ENCODE results near the gene UBE2E1.

DNA sequence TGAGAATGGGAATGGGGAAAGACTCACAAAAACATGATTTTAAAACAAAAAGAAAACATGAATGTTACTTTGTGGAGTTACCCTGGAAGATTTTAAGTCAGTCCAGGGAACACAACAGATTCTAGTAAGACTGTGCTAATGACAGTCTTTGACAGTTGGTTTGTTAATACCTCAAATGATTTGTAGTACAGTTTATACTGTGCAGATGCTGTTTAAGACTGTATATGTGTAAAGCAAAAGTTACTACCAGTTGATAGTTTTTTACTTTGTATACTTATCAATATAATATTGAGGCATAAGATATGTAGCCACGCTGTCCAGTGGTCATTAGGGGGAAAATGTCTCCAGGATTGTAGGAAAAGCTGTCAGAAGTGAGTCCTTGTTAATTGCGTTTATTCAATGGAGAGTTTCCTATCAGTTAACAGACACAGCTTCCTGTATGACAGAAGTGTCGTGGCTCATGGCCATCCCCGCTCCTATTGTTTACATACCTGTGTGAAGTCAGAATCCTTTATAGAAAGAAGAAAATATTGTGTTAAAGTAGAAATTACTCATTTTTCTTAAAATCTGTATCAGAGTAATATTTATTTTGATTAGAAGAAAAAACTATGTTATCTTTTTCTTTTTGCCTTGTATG, 75.1 kb downstream of the UBE2E1 start:
- TF ChIP-seq, protein P1, sequence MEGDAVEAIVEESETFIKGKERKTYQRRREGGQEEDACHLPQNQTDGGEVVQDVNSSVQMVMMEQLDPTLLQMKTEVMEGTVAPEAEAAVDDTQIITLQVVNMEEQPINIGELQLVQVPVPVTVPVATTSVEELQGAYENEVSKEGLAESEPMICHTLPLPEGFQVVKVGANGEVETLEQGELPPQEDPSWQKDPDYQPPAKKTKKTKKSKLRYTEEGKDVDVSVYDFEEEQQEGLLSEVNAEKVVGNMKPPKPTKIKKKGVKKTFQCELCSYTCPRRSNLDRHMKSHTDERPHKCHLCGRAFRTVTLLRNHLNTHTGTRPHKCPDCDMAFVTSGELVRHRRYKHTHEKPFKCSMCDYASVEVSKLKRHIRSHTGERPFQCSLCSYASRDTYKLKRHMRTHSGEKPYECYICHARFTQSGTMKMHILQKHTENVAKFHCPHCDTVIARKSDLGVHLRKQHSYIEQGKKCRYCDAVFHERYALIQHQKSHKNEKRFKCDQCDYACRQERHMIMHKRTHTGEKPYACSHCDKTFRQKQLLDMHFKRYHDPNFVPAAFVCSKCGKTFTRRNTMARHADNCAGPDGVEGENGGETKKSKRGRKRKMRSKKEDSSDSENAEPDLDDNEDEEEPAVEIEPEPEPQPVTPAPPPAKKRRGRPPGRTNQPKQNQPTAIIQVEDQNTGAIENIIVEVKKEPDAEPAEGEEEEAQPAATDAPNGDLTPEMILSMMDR (IDR thresholded peaks at IDR 0.05), result no peak
- TF ChIP-seq POLR2A (IDR thresholded peaks at IDR 0.05), result no peak
- TF ChIP-seq EP300 (IDR thresholded peaks at IDR 0.05), result no peak
- TF ChIP-seq POLR2AphosphoS5 (IDR thresholded peaks at IDR 0.05), result no peak

All from suprapubic skin (tissue), 4 donors.